Measurements from ENCODE around the gene ZGRF1.

Gene ZGRF1

GRCh38 chr4:112520598-112521122 is 116.0 kb downstream of the ZGRF1 start:
- peaks cover 98% of the 10 kb centered on the region for H3K27me3 ChIP-seq (ENCODE audit: control insufficient read depth, insufficient read depth, low read length)
- no peak overlapping the region for H3K27ac ChIP-seq (ENCODE audit: low read length)
- no peaks in the 10 kb centered on the region for H3K36me3 ChIP-seq (ENCODE audit: control insufficient read depth, low read depth, low read length)
- peak overlapping the region; percentile 55 for H3K4me3 ChIP-seq (ENCODE audit: low read length)
- peaks cover 39% of the 10 kb centered on the region for H3K4me1 ChIP-seq (ENCODE audit: control insufficient read depth, low read depth, low read length)
- H3K9ac ChIP-seq (ENCODE audit: low read length), result no peak overlapping the region
- H3K9me3 ChIP-seq (ENCODE audit: control insufficient read depth, low read depth, low read length), result no peaks in the 10 kb centered on the region

- no peaks in the 10 kb centered on the region for H3K9me3 ChIP-seq (ENCODE audit: control insufficient read depth, low read depth, low read length)
- no peak overlapping the region for H3K9ac ChIP-seq (ENCODE audit: low read length)
- H3K4me3 ChIP-seq (ENCODE audit: low read length), result peak overlapping the region; percentile 55
- no peaks in the 10 kb centered on the region for H3K36me3 ChIP-seq (ENCODE audit: control insufficient read depth, low read depth, low read length)
- no peak overlapping the region for H3K27ac ChIP-seq (ENCODE audit: low read length)
- H3K4me1 ChIP-seq (ENCODE audit: control insufficient read depth, low read depth, low read length), result peaks cover 42% of the 10 kb centered on the region
- peaks cover 98% of the 10 kb centered on the region for H3K27me3 ChIP-seq (ENCODE audit: control insufficient read depth, insufficient read depth, low read length)
Observed at GRCh38 chr4:112519689-112520597, 116.8 kb downstream of the ZGRF1 start.

GRCh38 chr4:112518675-112519074 is 118.0 kb downstream of the ZGRF1 start:
- H3K36me3 ChIP-seq (ENCODE audit: control insufficient read depth, low read depth, low read length), result no peaks in the 10 kb centered on the region
- peaks cover 100% of the 10 kb centered on the region for H3K27me3 ChIP-seq (ENCODE audit: control insufficient read depth, insufficient read depth, low read length)
- H3K27ac ChIP-seq (ENCODE audit: low read length), result no peak overlapping the region
- peaks cover 45% of the 10 kb centered on the region for H3K4me1 ChIP-seq (ENCODE audit: control insufficient read depth, low read depth, low read length)
- H3K9me3 ChIP-seq (ENCODE audit: control insufficient read depth, low read depth, low read length), result no peaks in the 10 kb centered on the region
- no peak overlapping the region for H3K9ac ChIP-seq (ENCODE audit: low read length)
- H3K4me3 ChIP-seq (ENCODE audit: low read length), result no peak overlapping the region

- Histone ChIP-seq H3K9ac (ENCODE audit: low read length) (no peak overlapping the region), H3K9me3 (ENCODE audit: control insufficient read depth, low read depth, low read length) (no peaks in the 10 kb centered on the region), H3K27me3 (ENCODE audit: control insufficient read depth, insufficient read depth, low read length) (peaks cover 100% of the 10 kb centered on the region), H3K4me3 (ENCODE audit: low read length) (no peak overlapping the region), H3K27ac (ENCODE audit: low read length) (no peak overlapping the region), H3K36me3 (ENCODE audit: control insufficient read depth, low read depth, low read length) (no peaks in the 10 kb centered on the region), H3K4me1 (ENCODE audit: control insufficient read depth, low read depth, low read length) (peaks cover 42% of the 10 kb centered on the region)
Observed at GRCh38 chr4:112517911-112518310, 118.8 kb downstream of the ZGRF1 start.

- no peaks in the 10 kb centered on the region for H3K9me3 ChIP-seq (ENCODE audit: control insufficient read depth, low read depth, low read length)
- peaks cover 40% of the 10 kb centered on the region for H3K4me1 ChIP-seq (ENCODE audit: control insufficient read depth, low read depth, low read length)
- H3K4me3 ChIP-seq (ENCODE audit: low read length), result peak overlapping the region; percentile 52
- H3K27me3 ChIP-seq (ENCODE audit: control insufficient read depth, insufficient read depth, low read length), result peaks cover 100% of the 10 kb centered on the region
- no peak overlapping the region for H3K9ac ChIP-seq (ENCODE audit: low read length)
- H3K36me3 ChIP-seq (ENCODE audit: control insufficient read depth, low read depth, low read length), result no peaks in the 10 kb centered on the region
- no peak overlapping the region for H3K27ac ChIP-seq (ENCODE audit: low read length)
Observed at GRCh38 chr4:112517067-112517634, 119.6 kb downstream of the ZGRF1 start.

GRCh38 chr4:112516471-112517066 is 120.1 kb downstream of the ZGRF1 start:
- Histone ChIP-seq H3K36me3 (ENCODE audit: control insufficient read depth, low read depth, low read length) (no peaks in the 10 kb centered on the region), H3K27me3 (ENCODE audit: control insufficient read depth, insufficient read depth, low read length) (peaks cover 100% of the 10 kb centered on the region), H3K9me3 (ENCODE audit: control insufficient read depth, low read depth, low read length) (no peaks in the 10 kb centered on the region), H3K27ac (ENCODE audit: low read length) (no peak overlapping the region), H3K4me1 (ENCODE audit: control insufficient read depth, low read depth, low read length) (peaks cover 39% of the 10 kb centered on the region), H3K9ac (ENCODE audit: low read length) (no peak overlapping the region), H3K4me3 (ENCODE audit: low read length) (peak overlapping the region; percentile 52)

GRCh38 chr4:112516066-112516470 is 120.6 kb downstream of the ZGRF1 start, which contains the start of gene NEUROG2:
NEUROG2 (minus strand) TSS chr4:112516180; CDS start chr4:112515475, 705 bp downstream.
- Histone ChIP-seq H3K27ac (ENCODE audit: low read length) (no peak within 1 kb of the TSS), H3K4me1 (ENCODE audit: control insufficient read depth, low read depth, low read length) (peaks cover 44% of the 10 kb centered on the region), H3K9ac (ENCODE audit: low read length) (no peak within 1 kb of the TSS), H3K27me3 (ENCODE audit: control insufficient read depth, insufficient read depth, low read length) (peaks cover 100% of the 10 kb centered on the region), H3K4me3 (ENCODE audit: low read length) (peak within 1 kb of the TSS; percentile 57), H3K36me3 (ENCODE audit: control insufficient read depth, low read depth, low read length) (no peaks in the 10 kb centered on the region), H3K9me3 (ENCODE audit: control insufficient read depth, low read depth, low read length) (no peaks in the 10 kb centered on the region)

GRCh38 chr4:112515198-112516065 is 121.3 kb downstream of the ZGRF1 start:
- Histone ChIP-seq H3K27ac (ENCODE audit: low read length) (no peak overlapping the region), H3K27me3 (ENCODE audit: control insufficient read depth, insufficient read depth, low read length) (peaks cover 100% of the 10 kb centered on the region), H3K9me3 (ENCODE audit: control insufficient read depth, low read depth, low read length) (no peaks in the 10 kb centered on the region), H3K9ac (ENCODE audit: low read length) (no peak overlapping the region), H3K4me3 (ENCODE audit: low read length) (peak overlapping the region; percentile 57), H3K36me3 (ENCODE audit: control insufficient read depth, low read depth, low read length) (no peaks in the 10 kb centered on the region), H3K4me1 (ENCODE audit: control insufficient read depth, low read depth, low read length) (peaks cover 45% of the 10 kb centered on the region)

GRCh38 chr4:112514647-112515197 is 122.0 kb downstream of the ZGRF1 start:
- peaks cover 100% of the 10 kb centered on the region for H3K27me3 ChIP-seq (ENCODE audit: control insufficient read depth, insufficient read depth, low read length)
- no peak overlapping the region for H3K9ac ChIP-seq (ENCODE audit: low read length)
- peaks cover 40% of the 10 kb centered on the region for H3K4me1 ChIP-seq (ENCODE audit: control insufficient read depth, low read depth, low read length)
- no peak overlapping the region for H3K27ac ChIP-seq (ENCODE audit: low read length)
- H3K36me3 ChIP-seq (ENCODE audit: control insufficient read depth, low read depth, low read length), result no peaks in the 10 kb centered on the region
- peak overlapping the region; percentile 57 for H3K4me3 ChIP-seq (ENCODE audit: low read length)
- H3K9me3 ChIP-seq (ENCODE audit: control insufficient read depth, low read depth, low read length), result no peaks in the 10 kb centered on the region

- H3K36me3 ChIP-seq (ENCODE audit: control insufficient read depth, low read depth, low read length), result no peaks in the 10 kb centered on the region
- H3K4me3 ChIP-seq (ENCODE audit: low read length), result peak overlapping the region; percentile 57
- H3K27me3 ChIP-seq (ENCODE audit: control insufficient read depth, insufficient read depth, low read length), result peaks cover 100% of the 10 kb centered on the region
Observed at GRCh38 chr4:112513971-112514646, 122.6 kb downstream of the ZGRF1 start.

More at GRCh38 chr4:112513971-112514646, 122.6 kb downstream of the ZGRF1 start:
- Histone ChIP-seq H3K9me3 (ENCODE audit: control insufficient read depth, low read depth, low read length) (no peaks in the 10 kb centered on the region), H3K9ac (ENCODE audit: low read length) (no peak overlapping the region), H3K4me1 (ENCODE audit: control insufficient read depth, low read depth, low read length) (peaks cover 40% of the 10 kb centered on the region), H3K27ac (ENCODE audit: low read length) (no peak overlapping the region)

Data from iPS-18a (cell line).